Measurements from ENCODE around the gene CHD1. TPM values are rescaled to one million over a fixed set of nuclear protein-coding genes. Genes with fewer than 3 reads are reported as not detected.

CHD1 gene
- total and polyA plus RNA-seq, 2 of the 4 experiments (the other 2 are of a cell fraction): 12.3 to 33.7 TPM

DNA sequence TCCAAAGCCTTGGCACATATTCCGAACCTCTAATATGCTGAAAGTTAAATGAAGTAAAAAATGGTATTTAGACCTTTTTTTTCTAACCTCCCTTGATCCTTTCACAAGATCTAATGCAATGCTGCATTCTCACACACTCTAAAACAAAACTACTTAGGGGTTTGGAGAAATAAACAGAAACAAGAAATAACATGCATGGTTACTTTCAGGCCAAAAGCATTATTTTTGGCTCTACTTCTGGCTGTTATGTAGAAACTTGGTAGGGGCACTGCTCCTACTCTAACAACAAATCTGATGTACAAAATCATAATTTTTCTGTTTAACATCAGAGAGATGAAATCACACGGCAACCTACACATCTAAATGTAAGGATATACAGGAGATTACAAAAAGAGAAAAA is 51.2 kb downstream of the CHD1 start:
- H2BK15ac ChIP-seq (ENCODE audit: low read depth, low read length): no peak overlapping the region
- intact Hi-C loops (cut with micrococcal nuclease) (no loop called here), dilution Hi-C loops (cut with HindIII; ENCODE audit: low sequenced_read_pairs, unreplicated experiment) (no loop called here), in situ Hi-C loops (cut with MboI; ENCODE audit: low sequenced_read_pairs) (no loop called here)
- no TSS peak for BruUV-seq (replicated peaks)
- H2BK20ac ChIP-seq (ENCODE audit: low read depth, low read length): no peak overlapping the region
- H4K5ac ChIP-seq (ENCODE audit: low read depth, low read length): no peak overlapping the region; the same call in 1 of the 2 replicates
- no peak overlapping the region for H3K18ac ChIP-seq (ENCODE audit: low read depth, low read length)
- H4K20me1 ChIP-seq (ENCODE audit: insufficient read depth, low read length): no peaks in the 10 kb centered on the region
- H3K4me3 ChIP-seq (ENCODE audit: insufficient read depth, low read depth, low read length): no peak overlapping the region
- ChIA-PET POLR2A (ENCODE audit: unreplicated experiment) (no interaction called here), CTCF (no interaction called here)
- H3K4ac ChIP-seq (ENCODE audit: low read depth, low read length): no peak overlapping the region
- no peak overlapping the region for H3K23ac ChIP-seq (ENCODE audit: low read depth, low read length)
- H2AK5ac ChIP-seq (ENCODE audit: low read depth, low read length): no peak overlapping the region
- H3K4me2 ChIP-seq (ENCODE audit: low read depth, low read length): no peak overlapping the region
- no peaks in the 10 kb centered on the region for H3K27me3 ChIP-seq (ENCODE audit: control insufficient read depth, insufficient read depth, low read length)
- no peaks in the 10 kb centered on the region for H3K9me1 ChIP-seq (ENCODE audit: insufficient read depth, low read length)
- H3K36me3 ChIP-seq (ENCODE audit: control insufficient read depth, insufficient read depth, low read length): peaks cover 21% of the 10 kb centered on the region
- DNase-seq: no peak
- no peak overlapping the region for H2AK9ac ChIP-seq (replicated peaks; ENCODE audit: low read depth, low read length, poor library complexity)
- no peak for ATAC-seq (ENCODE audit: low read depth)
- H4K8ac ChIP-seq (ENCODE audit: low read depth in 2 of 2, low read length in 2 of 2): no peak overlapping the region
- no peak overlapping the region for H3K9ac ChIP-seq (ENCODE audit: low read depth, low read length)
- no peaks in the 10 kb centered on the region for H3K9me3 ChIP-seq (ENCODE audit: control insufficient read depth, insufficient read depth, low read length)
- no CpG with 5 or more reads among the region's 2 CpGs for WGBS, 2 experiments (ENCODE audit: extremely low coverage in 2 of 2, insufficient read length in 1 of 2)
- no peak overlapping the region for H3K56ac ChIP-seq (ENCODE audit: extremely low read depth, insufficient read depth, low read length)
- no peak overlapping the region for H3K14ac ChIP-seq (replicated peaks; ENCODE audit: low read depth, low read length)
- no peak overlapping the region for H4K91ac ChIP-seq (ENCODE audit: insufficient read depth, low read depth, low read length)
- H3K27ac ChIP-seq (ENCODE audit: insufficient read depth, low read length): no peak overlapping the region
- no peaks in the 10 kb centered on the region for H3K4me1 ChIP-seq (ENCODE audit: control insufficient read depth, insufficient read depth, low read length)
- no peak overlapping the region for H2BK120ac ChIP-seq (ENCODE audit: low read depth, low read length)
- H3K79me1 ChIP-seq (ENCODE audit: low read depth in 1 of 2, low read length in 2 of 2): peaks cover 7% of the 10 kb centered on the region in 2 experiments; a peak in 3 of 4 replicates
- H2BK5ac ChIP-seq (ENCODE audit: low read depth, low read length, poor library complexity, severe bottlenecking): no peak overlapping the region
- no peak overlapping the region for H2AFZ ChIP-seq (replicated peaks; ENCODE audit: low read length, poor library complexity)
- TF ChIP-seq NFE2L2 (IDR thresholded peaks at IDR 0.05; ENCODE audit: low read depth, low read length) (no peak), FOS (IDR thresholded peaks at IDR 0.05; ENCODE audit: low read depth, low read length) (no peak), MAZ (IDR thresholded peaks at IDR 0.05; ENCODE audit: borderline replicate concordance, low read depth, low read length) (no peak), RAD21 (IDR thresholded peaks at IDR 0.05; ENCODE audit: low read length) (no peak), RCOR1 (IDR thresholded peaks at IDR 0.05; ENCODE audit: insufficient replicate concordance, low read length) (no peak), CEBPB (IDR thresholded peaks at IDR 0.05; ENCODE audit: low read depth, low read length) (no peak)

Measured in IMR-90 (cell line).